DND-41 (cell line): ENCODE results near the gene TSPAN6.

Experiments used
- ATAC-seq: fragments of 200-7000 bp; cut with Tn5 transposase; 3 replicates; pipeline ENCODE4 v1.9.1; 2021; ENCODE audit warnings: low read depth; ENCODE audit not compliant: insufficient read depth
- DNase-seq: peaks from one replicate; pipeline ENCODE4 v3.0.0-alpha.2; 2020
- H2AFZ ChIP-seq: 2 replicates; pipeline ENCODE4 v1.6.0; 2012; ENCODE audit warnings: low read depth, low read length
- H3K27ac ChIP-seq: 2 replicates; pipeline ENCODE4 v1.5.1; 2012; ENCODE audit warnings: low read length, inconsistent platforms
- H3K27me3 ChIP-seq: fragments of 200-600 bp; sonication (generic); 2 replicates; pipeline ENCODE4 v1.6.0; 2012; ENCODE audit warnings: low read length, mild to moderate bottlenecking, inconsistent platforms; ENCODE audit not compliant: insufficient read depth, poor library complexity
- H3K36me3 ChIP-seq: 2 replicates; pipeline ENCODE4 v1.5.1; 2012; ENCODE audit warnings: low read length, inconsistent platforms; ENCODE audit not compliant: insufficient read depth
- H3K4me1 ChIP-seq: 2 replicates; pipeline ENCODE4 v1.5.1; 2012; ENCODE audit warnings: mild to moderate bottlenecking, low read length; ENCODE audit not compliant: insufficient read depth
- H3K4me2 ChIP-seq: 2 replicates; pipeline ENCODE4 v1.6.0; 2012; ENCODE audit warnings: mild to moderate bottlenecking, moderate library complexity, low read length, inconsistent platforms; ENCODE audit not compliant: insufficient read depth
- H3K4me3 ChIP-seq, 2 experiments: fragments of 200-600 bp in 1 of 2; shearing (Covaris generic) in 1 of 2; 2 replicates each; pipeline ENCODE4 v1.5.1; 2012 to 2016; ENCODE audit warnings: inconsistent platforms in 2 of 2, low read length in 2 of 2, mild to moderate bottlenecking in 2 of 2, low read depth in 1 of 2, moderate library complexity in 1 of 2
- H3K79me2 ChIP-seq: 2 replicates; pipeline ENCODE4 v1.6.0; 2012; ENCODE audit warnings: low read length, inconsistent platforms; ENCODE audit not compliant: insufficient read depth
- H3K9ac ChIP-seq: 2 replicates; pipeline ENCODE4 v1.6.0; 2012; ENCODE audit warnings: low read depth, mild to moderate bottlenecking, inconsistent platforms, low read length, moderate library complexity
- H3K9me3 ChIP-seq: 2 replicates; pipeline ENCODE4 v1.5.1; 2012; ENCODE audit warnings: low read length, moderate library complexity, mild to moderate bottlenecking, inconsistent platforms; ENCODE audit not compliant: insufficient read depth, severe bottlenecking
- H4K20me1 ChIP-seq: 2 replicates; pipeline ENCODE4 v1.6.0; 2012; ENCODE audit warnings: low read length; ENCODE audit not compliant: insufficient read depth
- CTCF ChIP-seq: IDR thresholded peaks from 2 replicates; pipeline ENCODE4 v1.5.1; 2012; ENCODE audit warnings: borderline replicate concordance, low read length, moderate library complexity, mild to moderate bottlenecking; ENCODE audit not compliant: poor library complexity, severe bottlenecking; ENCODE audit errors: extremely low read depth
- EZH2 ChIP-seq: IDR thresholded peaks from 3 replicates; pipeline ENCODE4 v1.6.1; 2012; ENCODE audit warnings: borderline replicate concordance, low read depth, mild to moderate bottlenecking, moderate library complexity, low read length, inconsistent platforms; ENCODE audit not compliant: severe bottlenecking

TSPAN6 gene

GRCh38 chrX:100609591-100609990 lies 27.0 kb downstream of the TSPAN6 start:
- no peaks in the 10 kb centered on the region for H3K9me3 ChIP-seq
- H3K4me2 ChIP-seq = no peak overlapping the region
- H2AFZ ChIP-seq = no peak overlapping the region
- no peaks in the 10 kb centered on the region for H3K27me3 ChIP-seq
- no peaks in the 10 kb centered on the region for H3K36me3 ChIP-seq
- ATAC-seq (no peak), DNase-seq (no peak)
- no peaks in the 10 kb centered on the region for H3K79me2 ChIP-seq
- no peak overlapping the region for H3K27ac ChIP-seq
- H3K9ac ChIP-seq = no peak overlapping the region
- no peak overlapping the region for H3K4me3 ChIP-seq
- no peaks in the 10 kb centered on the region for H3K4me1 ChIP-seq
- TF ChIP-seq CTCF (no peak), EZH2 (no peak)
- H4K20me1 ChIP-seq = no peaks in the 10 kb centered on the region

DNA sequence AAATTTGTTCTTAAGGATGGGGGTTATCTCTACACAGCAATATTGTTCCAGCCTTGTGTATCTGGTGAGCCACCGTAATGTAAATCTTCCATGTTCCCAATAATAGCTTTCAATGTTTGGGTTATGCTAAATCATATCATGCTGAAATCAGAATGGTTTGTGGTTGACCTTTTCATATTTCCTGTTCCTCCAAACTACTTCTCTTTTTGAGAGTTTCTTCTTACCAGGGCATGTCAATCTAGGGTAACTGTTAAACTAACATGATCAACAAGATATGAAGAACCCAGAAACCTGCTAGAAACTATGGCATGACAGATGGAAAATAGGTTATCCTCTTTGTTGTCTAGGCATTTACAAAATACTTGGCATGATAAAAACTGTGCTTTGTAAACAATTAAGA lies 29.9 kb downstream of the TSPAN6 start:
- Histone ChIP-seq H3K9me3 (no peaks in the 10 kb centered on the region), H3K36me3 (no peaks in the 10 kb centered on the region), H4K20me1 (no peaks in the 10 kb centered on the region), H3K27ac (no peak overlapping the region), H3K4me3 (no peak overlapping the region), H2AFZ (no peak overlapping the region), H3K27me3 (no peaks in the 10 kb centered on the region), H3K4me2 (no peak overlapping the region), H3K79me2 (no peaks in the 10 kb centered on the region), H3K9ac (no peak overlapping the region), H3K4me1 (no peaks in the 10 kb centered on the region)
- ATAC-seq = no peak
- DNase-seq = no peak
- TF ChIP-seq EZH2 = no peak

DNA sequence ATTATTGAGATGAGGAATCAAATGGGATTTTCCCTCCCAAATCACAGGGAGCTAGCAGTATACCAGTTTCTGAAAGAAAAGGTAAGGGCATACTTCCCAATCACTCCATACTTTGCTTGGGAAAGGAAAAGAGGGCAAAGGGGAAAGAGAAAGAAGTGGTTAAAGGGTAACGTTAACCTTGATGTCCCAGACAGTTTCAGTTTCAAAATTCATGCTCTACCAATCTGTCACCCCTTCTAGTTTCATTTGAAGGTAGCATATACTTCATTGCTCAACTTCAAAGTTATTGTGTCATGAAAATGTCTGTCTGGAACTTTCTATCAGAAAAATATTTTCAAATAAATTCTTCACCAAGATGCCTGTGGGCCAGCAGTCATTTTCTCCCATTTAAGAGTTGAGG lies 35.8 kb downstream of the TSPAN6 start:
- Histone ChIP-seq H2AFZ (no peak overlapping the region), H3K36me3 (no peaks in the 10 kb centered on the region), H3K4me1 (no peaks in the 10 kb centered on the region), H3K9me3 (no peaks in the 10 kb centered on the region), H3K79me2 (no peaks in the 10 kb centered on the region), H4K20me1 (no peaks in the 10 kb centered on the region), H3K27me3 (no peaks in the 10 kb centered on the region), H3K27ac (no peak overlapping the region), H3K4me2 (no peak overlapping the region), H3K9ac (no peak overlapping the region), H3K4me3 (no peak overlapping the region)
- ATAC-seq (no peak), DNase-seq (no peak)
- TF ChIP-seq CTCF (no peak), EZH2 (no peak)

DNA sequence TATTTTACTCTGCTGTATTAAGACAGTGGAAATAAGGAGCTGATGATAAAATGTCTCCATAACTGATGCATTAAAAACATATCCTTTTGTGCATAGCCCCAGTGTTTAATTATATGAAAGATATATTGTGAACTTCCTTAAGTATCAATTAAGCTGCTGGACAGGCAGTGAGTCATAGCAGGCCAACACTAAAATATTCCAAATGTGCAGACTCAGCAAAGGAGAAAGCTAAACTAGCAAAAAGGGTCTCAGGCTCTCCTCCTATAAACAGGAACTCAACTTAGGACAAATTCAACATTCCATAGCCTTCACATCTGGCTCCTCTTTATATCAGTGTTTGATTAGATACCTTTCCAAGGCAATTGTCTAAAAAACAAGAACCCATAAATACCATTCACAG lies 36.3 kb downstream of the TSPAN6 start:
- H3K4me3 ChIP-seq = no peak overlapping the region
- DNase-seq = no peak

More for the DNA sequence above, 36.3 kb downstream of the TSPAN6 start:
- no peak for ATAC-seq
- H3K9me3 ChIP-seq = no peaks in the 10 kb centered on the region
- no peaks in the 10 kb centered on the region for H3K4me1 ChIP-seq
- H3K79me2 ChIP-seq = no peaks in the 10 kb centered on the region
- TF ChIP-seq CTCF (no peak), EZH2 (no peak)
- H3K27ac ChIP-seq = no peak overlapping the region
- H3K9ac ChIP-seq = no peak overlapping the region
- no peaks in the 10 kb centered on the region for H3K27me3 ChIP-seq
- no peak overlapping the region for H3K4me2 ChIP-seq
- no peaks in the 10 kb centered on the region for H3K36me3 ChIP-seq
- H4K20me1 ChIP-seq = no peaks in the 10 kb centered on the region
- no peak overlapping the region for H2AFZ ChIP-seq
